Retinal pigment epithelial cell (primary cell): Measurements from ENCODE around the gene FMN2.

ENCODE experiments used
- DNase-seq: peaks from one replicate; pipeline ENCODE4 v3.0.0-alpha.2; 2010; ENCODE audit warnings: low read depth
- H3K4me3 ChIP-seq: 2 replicates; pipeline ENCODE4 v1.5.1; 2011; ENCODE audit warnings: mild to moderate bottlenecking, low read length, control low read depth, moderate library complexity
- TF ChIP-seq, protein P1 (sequence below): conservative IDR thresholded peaks from 2 replicates; pipeline ENCODE4 v1.5.1; 2011; ENCODE audit warnings: low read depth, low read length, control low read depth, inconsistent platforms

The FMN2 gene

DNA sequence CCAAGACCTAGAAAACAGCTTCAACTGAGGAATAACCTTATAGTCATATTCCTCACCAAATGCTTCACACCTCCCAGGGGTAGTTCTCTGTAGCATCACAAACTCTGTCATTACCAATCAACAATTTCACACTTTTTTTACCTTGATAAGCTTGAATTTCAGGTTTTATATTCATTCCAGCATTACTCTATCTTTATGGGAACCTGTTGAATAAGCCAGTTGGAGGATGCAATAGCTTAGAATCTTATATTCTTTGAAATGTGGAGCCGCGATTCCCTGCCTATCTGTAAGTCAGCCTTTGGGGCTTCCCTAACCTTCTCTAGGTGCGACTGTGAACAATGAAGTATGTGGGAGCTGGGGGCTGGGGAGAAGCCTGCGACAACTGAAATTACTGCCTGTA is 374.8 kb downstream of the FMN2 start:
- DNase-seq: no peak
- TF ChIP-seq, protein P1, sequence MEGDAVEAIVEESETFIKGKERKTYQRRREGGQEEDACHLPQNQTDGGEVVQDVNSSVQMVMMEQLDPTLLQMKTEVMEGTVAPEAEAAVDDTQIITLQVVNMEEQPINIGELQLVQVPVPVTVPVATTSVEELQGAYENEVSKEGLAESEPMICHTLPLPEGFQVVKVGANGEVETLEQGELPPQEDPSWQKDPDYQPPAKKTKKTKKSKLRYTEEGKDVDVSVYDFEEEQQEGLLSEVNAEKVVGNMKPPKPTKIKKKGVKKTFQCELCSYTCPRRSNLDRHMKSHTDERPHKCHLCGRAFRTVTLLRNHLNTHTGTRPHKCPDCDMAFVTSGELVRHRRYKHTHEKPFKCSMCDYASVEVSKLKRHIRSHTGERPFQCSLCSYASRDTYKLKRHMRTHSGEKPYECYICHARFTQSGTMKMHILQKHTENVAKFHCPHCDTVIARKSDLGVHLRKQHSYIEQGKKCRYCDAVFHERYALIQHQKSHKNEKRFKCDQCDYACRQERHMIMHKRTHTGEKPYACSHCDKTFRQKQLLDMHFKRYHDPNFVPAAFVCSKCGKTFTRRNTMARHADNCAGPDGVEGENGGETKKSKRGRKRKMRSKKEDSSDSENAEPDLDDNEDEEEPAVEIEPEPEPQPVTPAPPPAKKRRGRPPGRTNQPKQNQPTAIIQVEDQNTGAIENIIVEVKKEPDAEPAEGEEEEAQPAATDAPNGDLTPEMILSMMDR: no peak

DNA sequence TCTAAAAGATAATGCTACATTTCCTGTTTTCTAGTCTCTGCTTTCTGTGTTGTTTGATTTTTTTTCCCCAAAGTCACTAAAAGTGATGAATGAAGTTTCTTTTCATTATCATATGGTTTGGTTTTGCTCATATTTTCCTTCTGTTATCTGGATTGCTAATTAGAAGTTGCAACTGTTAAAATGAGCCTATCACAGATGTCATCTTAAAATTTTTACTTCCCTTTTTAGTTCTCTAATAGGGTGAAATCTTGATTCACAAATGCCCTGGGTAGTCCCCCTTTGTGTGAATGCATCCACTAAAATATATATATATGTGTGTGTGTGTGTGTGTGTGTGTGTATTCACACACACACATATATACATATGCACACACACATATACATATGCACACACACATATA is 376.2 kb downstream of the FMN2 start:
- no peak for DNase-seq
- no peak overlapping the region for H3K4me3 ChIP-seq
- TF ChIP-seq, protein P1: no peak

More for the DNA sequence above, 374.8 kb downstream of the FMN2 start:
- no peak overlapping the region for H3K4me3 ChIP-seq

DNA sequence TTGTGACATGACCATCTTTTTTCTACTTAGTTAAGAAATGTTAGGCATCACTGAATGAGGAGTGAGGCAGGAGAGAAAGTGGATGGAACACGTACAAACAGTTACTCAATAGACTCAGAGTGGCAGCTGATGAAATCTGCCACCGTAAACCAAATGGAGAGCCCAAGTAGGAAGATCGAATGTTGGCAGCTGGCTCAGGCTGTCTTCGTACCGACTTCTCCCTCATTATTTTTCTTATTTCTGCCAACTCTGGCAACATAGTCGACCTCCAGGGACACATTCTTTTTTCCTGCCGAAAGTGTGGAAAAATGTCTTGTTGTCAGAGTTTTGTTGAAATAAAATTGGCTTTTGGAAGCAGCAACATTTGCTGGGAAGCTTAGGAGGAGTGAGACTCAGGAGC is 377.0 kb downstream of the FMN2 start:
- no peak overlapping the region for H3K4me3 ChIP-seq
- no peak for DNase-seq
- TF ChIP-seq, protein P1: no peak

DNA sequence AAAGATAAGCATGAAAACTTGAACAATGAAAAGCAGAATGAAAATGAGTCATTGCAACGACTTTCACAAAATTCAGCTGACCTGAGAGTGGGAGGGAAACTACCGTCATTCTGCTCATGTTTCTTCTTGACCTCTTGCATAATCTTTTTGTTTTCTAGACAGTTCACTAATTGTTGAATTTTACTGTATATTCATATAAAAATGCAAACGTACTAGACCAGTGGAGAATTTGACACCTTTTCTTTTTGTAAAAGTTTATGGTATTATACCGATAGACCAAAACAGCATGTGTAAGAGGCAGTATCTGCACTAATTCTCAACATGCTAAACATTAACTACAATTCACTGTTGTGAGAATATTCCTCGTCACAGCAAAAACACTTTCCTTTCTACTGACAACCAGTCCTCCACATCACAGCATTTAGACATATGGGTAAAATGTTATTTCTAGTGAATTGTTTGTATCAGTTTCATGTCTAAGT is 382.5 kb downstream of the FMN2 start:
- TF ChIP-seq, protein P1: no peak
- DNase-seq: peak; percentile 51
- H3K4me3 ChIP-seq: no peak overlapping the region

DNA sequence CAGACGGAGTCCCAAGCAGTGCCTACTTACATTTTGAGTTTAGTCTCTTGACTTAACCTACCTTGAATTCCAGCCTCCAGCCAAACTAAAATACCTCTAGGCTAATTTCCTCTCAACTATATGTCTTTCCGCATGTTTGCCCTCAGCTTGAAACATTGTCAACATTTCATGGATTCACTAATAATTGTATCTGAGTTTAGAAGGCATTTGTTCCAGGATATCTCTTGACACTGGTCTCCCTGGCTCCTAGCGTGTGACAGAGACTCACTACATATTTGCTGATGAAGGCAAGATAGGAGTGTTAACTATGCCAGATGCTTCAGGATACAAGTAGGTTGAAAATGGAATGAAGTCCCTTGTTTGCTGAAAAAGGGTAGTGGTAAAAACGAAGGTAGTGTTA is 384.1 kb downstream of the FMN2 start:
- TF ChIP-seq, protein P1: no peak
- DNase-seq: no peak
- no peak overlapping the region for H3K4me3 ChIP-seq

DNA sequence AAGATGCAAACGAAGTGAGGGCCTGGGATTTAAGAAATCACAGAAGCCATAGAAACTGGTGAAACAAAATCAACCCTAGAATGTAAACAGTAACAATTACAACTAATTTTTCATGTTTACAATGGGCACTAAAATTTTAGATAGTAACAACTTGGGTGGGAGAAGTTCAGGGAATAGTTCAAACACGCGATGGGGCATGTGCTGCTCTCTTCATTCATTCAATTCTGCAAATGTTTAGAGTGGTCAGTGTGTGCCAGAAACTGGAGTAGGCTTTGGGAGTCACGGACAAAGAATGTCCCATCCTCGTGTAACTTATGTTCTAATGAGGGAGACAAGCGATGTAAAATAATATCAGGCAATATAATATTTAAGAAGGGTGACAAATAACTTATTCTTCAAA is 386.9 kb downstream of the FMN2 start:
- no peak overlapping the region for H3K4me3 ChIP-seq
- TF ChIP-seq, protein P1: no peak
- DNase-seq: no peak

DNA sequence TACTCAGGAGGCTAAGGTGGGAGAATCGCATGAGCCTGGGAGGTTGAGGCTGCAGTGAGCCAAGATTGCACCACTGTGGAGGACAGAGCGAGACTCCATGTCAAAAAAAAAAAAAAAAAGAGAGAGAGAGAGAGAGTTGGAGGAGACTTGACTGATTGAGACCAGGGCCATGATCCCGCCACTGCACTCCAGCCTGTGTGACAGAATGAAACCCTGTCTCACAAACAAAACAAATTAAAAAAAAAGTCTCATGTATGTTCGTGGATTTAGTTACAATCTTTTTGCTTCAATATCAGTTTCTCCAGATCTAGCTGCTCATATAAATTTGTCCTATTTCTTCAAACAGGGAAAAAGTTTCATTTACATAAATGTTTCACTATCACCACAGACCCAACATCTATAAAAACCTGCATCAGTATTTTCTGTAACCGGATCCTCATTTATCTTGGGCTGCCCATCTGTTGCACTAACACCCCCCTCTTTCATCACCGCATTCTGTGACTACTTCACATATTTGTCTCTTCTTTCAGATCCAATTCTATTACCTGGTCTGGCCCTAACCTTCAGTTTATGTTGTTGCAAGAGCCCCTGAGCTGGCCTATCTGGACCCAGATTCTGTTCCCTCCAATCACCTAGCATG is 393.2 kb downstream of the FMN2 start:
- no peak for DNase-seq
- TF ChIP-seq, protein P1: no peak
- no peak overlapping the region for H3K4me3 ChIP-seq
